Karpas-422 (cell line): ENCODE measurements around the gene HHLA2. TPM values are rescaled to one million over a fixed set of nuclear protein-coding genes. Genes with fewer than 3 reads are reported as not detected.

Source experiments
- DNase-seq: peaks from one replicate; pipeline ENCODE4 v3.0.0-alpha.2; 2015
- H2AFZ ChIP-seq: fragments of 200-600 bp; sonication (generic); 2 replicates; pipeline ENCODE4 v1.6.1; 2014; ENCODE audit warnings: antibody characterized with exemption, low read length, mixed read lengths
- H3K27ac ChIP-seq: fragments of 200-600 bp; sonication (generic); 2 replicates; pipeline ENCODE4 v1.5.1; 2014; ENCODE audit warnings: mild to moderate bottlenecking, low read length, moderate library complexity
- H3K27me3 ChIP-seq: fragments of 200-600 bp; sonication (generic); 2 replicates; pipeline ENCODE4 v1.6.1; 2014; ENCODE audit warnings: low read length, mixed read lengths
- H3K36me3 ChIP-seq: fragments of 200-600 bp; sonication (generic); 2 replicates; pipeline ENCODE4 v1.6.1; 2014; ENCODE audit warnings: low read length, mixed read lengths; ENCODE audit not compliant: insufficient read depth
- H3K4me1 ChIP-seq: fragments of 200-600 bp; sonication (generic); 2 replicates; pipeline ENCODE4 v1.6.1; 2014; ENCODE audit warnings: mild to moderate bottlenecking, low read length, mixed read lengths
- H3K4me2 ChIP-seq: fragments of 200-600 bp; sonication (generic); 2 replicates; pipeline ENCODE4 v1.6.1; 2014; ENCODE audit warnings: low read length, low read depth, mild to moderate bottlenecking; ENCODE audit not compliant: poor library complexity, severe bottlenecking
- H3K4me3 ChIP-seq: fragments of 200-600 bp; sonication (generic); 2 replicates; pipeline ENCODE4 v1.5.1; 2014; ENCODE audit warnings: mild to moderate bottlenecking, antibody characterized with exemption, low read length, mixed read lengths
- H3K79me2 ChIP-seq: fragments of 200-600 bp; sonication (generic); 2 replicates; pipeline ENCODE4 v1.6.1; 2014; ENCODE audit warnings: mild to moderate bottlenecking, low read length, mixed read lengths
- H3K9ac ChIP-seq: fragments of 200-600 bp; sonication (generic); 2 replicates; pipeline ENCODE4 v1.6.0; 2014; ENCODE audit warnings: low read length
- H3K9me2 ChIP-seq: fragments of 200-600 bp; sonication (generic), shearing (Covaris generic); replicated peaks from 2 replicates; pipeline ENCODE4 v1.6.0; 2014; ENCODE audit warnings: mild to moderate bottlenecking, low read length, moderate library complexity; ENCODE audit not compliant: insufficient read depth
- H3K9me3 ChIP-seq: fragments of 300-700, 200-600 bp; sonication (generic); 2 replicates; pipeline ENCODE4 v1.6.1; 2014; ENCODE audit warnings: low read length, mixed read lengths
- H4K20me1 ChIP-seq: fragments of 200-600 bp; sonication (generic); 2 replicates; pipeline ENCODE4 v1.6.1; 2014; ENCODE audit warnings: mild to moderate bottlenecking, antibody characterized with exemption, low read length, low read depth; ENCODE audit not compliant: insufficient read depth
- total RNA-seq: library from RNA; depleted of rRNA; stranded (reverse); fragments of >200 nt; shearing (Covaris generic); gene quantifications from 2 replicates; pipeline ENCODE4 v1.2.3, GENCODE V29; 2014; ENCODE audit warnings: low replicate concordance

Gene HHLA2
- total RNA-seq, 1 experiment from 2014 or later = not detected

- no peak overlapping the region for H3K4me2 ChIP-seq
- H3K27me3 ChIP-seq = no peaks in the 10 kb centered on the region
- H2AFZ ChIP-seq = no peak overlapping the region
- peaks cover 9% of the 10 kb centered on the region for H3K4me1 ChIP-seq
- no peaks in the 10 kb centered on the region for H3K36me3 ChIP-seq
- DNase-seq = no peak
- H3K79me2 ChIP-seq = no peaks in the 10 kb centered on the region
- H4K20me1 ChIP-seq = no peaks in the 10 kb centered on the region
- H3K4me3 ChIP-seq = no peak overlapping the region
- H3K9me2 ChIP-seq = no peaks in the 10 kb centered on the region
- H3K9ac ChIP-seq = no peak overlapping the region
- no peaks in the 10 kb centered on the region for H3K9me3 ChIP-seq
- no peak overlapping the region for H3K27ac ChIP-seq
These were observed 27.8 kb downstream of the HHLA2 start for GRCh38 chr3:108324177-108324576.

GRCh38 chr3:108327168-108327567, 30.8 kb downstream of the HHLA2 start:
- no peaks in the 10 kb centered on the region for H3K9me2 ChIP-seq
- no peaks in the 10 kb centered on the region for H3K27me3 ChIP-seq
- DNase-seq = no peak
- H3K4me1 ChIP-seq = peaks cover 6% of the 10 kb centered on the region
- no peaks in the 10 kb centered on the region for H3K36me3 ChIP-seq
- H3K27ac ChIP-seq = no peak overlapping the region
- H2AFZ ChIP-seq = no peak overlapping the region
- H3K79me2 ChIP-seq = no peaks in the 10 kb centered on the region
- H3K9ac ChIP-seq = no peak overlapping the region
- H3K9me3 ChIP-seq = no peaks in the 10 kb centered on the region
- H3K4me3 ChIP-seq = no peak overlapping the region
- H4K20me1 ChIP-seq = no peaks in the 10 kb centered on the region
- H3K4me2 ChIP-seq = no peak overlapping the region

GRCh38 chr3:108328821-108329486, 32.6 kb downstream of the HHLA2 start:
- Histone ChIP-seq H3K9me3 (no peaks in the 10 kb centered on the region), H3K27ac (no peak overlapping the region), H3K79me2 (no peaks in the 10 kb centered on the region), H4K20me1 (no peaks in the 10 kb centered on the region), H3K4me3 (no peak overlapping the region), H2AFZ (no peak overlapping the region), H3K36me3 (no peaks in the 10 kb centered on the region), H3K4me1 (no peaks in the 10 kb centered on the region), H3K9ac (no peak overlapping the region), H3K9me2 (no peaks in the 10 kb centered on the region), H3K4me2 (no peak overlapping the region), H3K27me3 (no peaks in the 10 kb centered on the region)
- DNase-seq = no peak

GRCh38 chr3:108329508-108329907, 33.2 kb downstream of the HHLA2 start:
- no peaks in the 10 kb centered on the region for H3K79me2 ChIP-seq

GRCh38 chr3:108329947-108330346, 33.6 kb downstream of the HHLA2 start:
- Histone ChIP-seq H3K27me3 (no peaks in the 10 kb centered on the region), H4K20me1 (no peaks in the 10 kb centered on the region), H3K36me3 (no peaks in the 10 kb centered on the region), H3K9ac (no peak overlapping the region), H2AFZ (no peak overlapping the region), H3K4me1 (no peaks in the 10 kb centered on the region), H3K4me2 (no peak overlapping the region), H3K27ac (no peak overlapping the region), H3K9me3 (no peaks in the 10 kb centered on the region), H3K79me2 (no peaks in the 10 kb centered on the region), H3K4me3 (no peak overlapping the region), H3K9me2 (no peaks in the 10 kb centered on the region)
- no peak for DNase-seq

More at GRCh38 chr3:108329508-108329907, 33.2 kb downstream of the HHLA2 start:
- H3K4me2 ChIP-seq = no peak overlapping the region
- no peaks in the 10 kb centered on the region for H3K9me2 ChIP-seq
- H3K4me3 ChIP-seq = no peak overlapping the region
- no peak for DNase-seq
- H3K27ac ChIP-seq = no peak overlapping the region
- no peaks in the 10 kb centered on the region for H3K27me3 ChIP-seq
- no peak overlapping the region for H3K9ac ChIP-seq
- H2AFZ ChIP-seq = no peak overlapping the region
- no peaks in the 10 kb centered on the region for H3K36me3 ChIP-seq
- no peaks in the 10 kb centered on the region for H3K4me1 ChIP-seq
- no peaks in the 10 kb centered on the region for H4K20me1 ChIP-seq
- H3K9me3 ChIP-seq = no peaks in the 10 kb centered on the region

GRCh38 chr3:108331792-108332191, 35.4 kb downstream of the HHLA2 start:
- Histone ChIP-seq H3K4me2 (no peak overlapping the region), H3K79me2 (no peaks in the 10 kb centered on the region), H3K9ac (no peak overlapping the region), H3K9me3 (no peaks in the 10 kb centered on the region), H2AFZ (no peak overlapping the region), H4K20me1 (no peaks in the 10 kb centered on the region), H3K27ac (no peak overlapping the region), H3K4me1 (no peaks in the 10 kb centered on the region), H3K4me3 (no peak overlapping the region), H3K9me2 (no peaks in the 10 kb centered on the region), H3K36me3 (no peaks in the 10 kb centered on the region), H3K27me3 (no peaks in the 10 kb centered on the region)
- no peak for DNase-seq

GRCh38 chr3:108333961-108334360, 37.6 kb downstream of the HHLA2 start:
- no peaks in the 10 kb centered on the region for H3K9me3 ChIP-seq
- H3K9me2 ChIP-seq = no peaks in the 10 kb centered on the region
- H3K79me2 ChIP-seq = no peaks in the 10 kb centered on the region
- H3K4me1 ChIP-seq = no peaks in the 10 kb centered on the region
- H3K27me3 ChIP-seq = no peaks in the 10 kb centered on the region
- no peak for DNase-seq
- no peak overlapping the region for H3K27ac ChIP-seq
- H3K36me3 ChIP-seq = no peaks in the 10 kb centered on the region
- no peak overlapping the region for H3K9ac ChIP-seq
- no peak overlapping the region for H3K4me3 ChIP-seq
- H4K20me1 ChIP-seq = no peaks in the 10 kb centered on the region
- H2AFZ ChIP-seq = no peak overlapping the region
- H3K4me2 ChIP-seq = no peak overlapping the region

- no peaks in the 10 kb centered on the region for H3K4me1 ChIP-seq
- no peaks in the 10 kb centered on the region for H4K20me1 ChIP-seq
- H3K9ac ChIP-seq = no peak overlapping the region
- no peak overlapping the region for H3K4me2 ChIP-seq
- H2AFZ ChIP-seq = no peak overlapping the region
- no peaks in the 10 kb centered on the region for H3K27me3 ChIP-seq
- no peaks in the 10 kb centered on the region for H3K9me2 ChIP-seq
- H3K36me3 ChIP-seq = no peaks in the 10 kb centered on the region
- no peak for DNase-seq
- no peaks in the 10 kb centered on the region for H3K79me2 ChIP-seq
- H3K27ac ChIP-seq = no peak overlapping the region
- no peaks in the 10 kb centered on the region for H3K9me3 ChIP-seq
- no peak overlapping the region for H3K4me3 ChIP-seq
These were observed 38.4 kb downstream of the HHLA2 start for GRCh38 chr3:108334701-108335100.
